SJCRH30 (cell line): Measurements from ENCODE around the gene LRRFIP2. TPM values are rescaled to one million over a fixed set of nuclear protein-coding genes. Genes with fewer than 3 reads are reported as not detected.
"Not testable (repeated sequence)": the region's sequence is repeated elsewhere in the genome, so short reads cannot be mapped to it uniquely, and the experiment has no call there.

ENCODE experiments used
- DNase-seq, 2 experiments: peaks; one replicate each; pipeline ENCODE4 v3.0.0-alpha.2; 2015 to 2020
- H3K27ac ChIP-seq: fragments of 250-450 bp; sonication (Bioruptor Pico); 2 replicates; pipeline ENCODE4 v1.5.1; 2020; ENCODE audit warnings: mild to moderate bottlenecking, moderate library complexity
- H3K27me3 ChIP-seq: fragments of 250-450 bp; sonication (Bioruptor Pico); 2 replicates; pipeline ENCODE4 v1.5.1; 2020; ENCODE audit warnings: mild to moderate bottlenecking, moderate library complexity
- H3K36me3 ChIP-seq: fragments of 250-450 bp; sonication (Bioruptor Pico); 2 replicates; pipeline ENCODE4 v1.5.1; 2020; ENCODE audit warnings: mild to moderate bottlenecking, moderate library complexity
- H3K4me1 ChIP-seq: fragments of 250-450 bp; sonication (Bioruptor Pico); 2 replicates; pipeline ENCODE4 v1.5.1; 2020; ENCODE audit warnings: mild to moderate bottlenecking, moderate library complexity
- H3K4me3 ChIP-seq: fragments of 250-450 bp; sonication (Bioruptor Pico); 2 replicates; pipeline ENCODE4 v1.5.1; 2020; ENCODE audit warnings: mild to moderate bottlenecking, moderate library complexity
- H3K9me3 ChIP-seq: fragments of 250-450 bp; sonication (Bioruptor Pico); replicated peaks from 2 replicates; pipeline ENCODE4 v1.5.1; 2020; ENCODE audit warnings: mild to moderate bottlenecking, moderate library complexity
- total RNA-seq: library from RNA; depleted of rRNA; stranded (reverse); fragments of >200 nt; shearing (Covaris generic); gene quantifications from 2 replicates; pipeline ENCODE4 v1.2.3, GENCODE V29; 2014

Gene LRRFIP2
- total RNA-seq, 1 experiment from 2014 or later: 34.5 TPM

GRCh38 chr3:37170513-37170912, 3.9 kb downstream of the LRRFIP2 start:
- no peaks in the 10 kb centered on the region for H3K9me3 ChIP-seq
- peaks cover 5% of the 10 kb centered on the region; the same call in 1 of the 2 replicates for H3K36me3 ChIP-seq
- no peaks in the 10 kb centered on the region for H3K27me3 ChIP-seq
- H3K27ac ChIP-seq: no peak overlapping the region
- no peak overlapping the region for H3K4me3 ChIP-seq
- no peaks in the 10 kb centered on the region for H3K4me1 ChIP-seq
- no peak for DNase-seq

GRCh38 chr3:37170060-37170459, 4.3 kb downstream of the LRRFIP2 start:
- Histone ChIP-seq H3K9me3 (no peaks in the 10 kb centered on the region), H3K4me3 (no peak overlapping the region), H3K4me1 (no peaks in the 10 kb centered on the region), H3K36me3 (peaks cover 5% of the 10 kb centered on the region; the same call in 1 of the 2 replicates), H3K27me3 (no peaks in the 10 kb centered on the region), H3K27ac (no peak overlapping the region)
- no peak for DNase-seq

- no peak overlapping the region for H3K4me3 ChIP-seq
- no peak overlapping the region for H3K27ac ChIP-seq
- no peak for DNase-seq
- H3K27me3 ChIP-seq: no peaks in the 10 kb centered on the region
- no peaks in the 10 kb centered on the region for H3K9me3 ChIP-seq
- peaks cover 5% of the 10 kb centered on the region; the same call in 1 of the 2 replicates for H3K36me3 ChIP-seq
- no peaks in the 10 kb centered on the region for H3K4me1 ChIP-seq
These were observed 5.5 kb downstream of the LRRFIP2 start for GRCh38 chr3:37168896-37169295.

- H3K36me3 ChIP-seq: no peaks in the 10 kb centered on the region
- H3K27me3 ChIP-seq: no peaks in the 10 kb centered on the region
- DNase-seq: peak; percentile 4 to 39
- no peaks in the 10 kb centered on the region for H3K9me3 ChIP-seq
- no peak overlapping the region for H3K27ac ChIP-seq
- peaks cover 3% of the 10 kb centered on the region; the same call in 1 of the 2 replicates for H3K4me1 ChIP-seq
- no peak overlapping the region for H3K4me3 ChIP-seq
These were observed 10.9 kb downstream of the LRRFIP2 start for GRCh38 chr3:37163262-37164015.

GRCh38 chr3:37162501-37163245, 11.7 kb downstream of the LRRFIP2 start:
- Histone ChIP-seq H3K4me1 (peaks cover 3% of the 10 kb centered on the region; the same call in 1 of the 2 replicates), H3K27me3 (no peaks in the 10 kb centered on the region), H3K4me3 (no peak overlapping the region), H3K9me3 (no peaks in the 10 kb centered on the region), H3K27ac (no peak overlapping the region), H3K36me3 (0 out of 2 replicates have a peak, but pooled peaks cover 2% of the 10 kb centered on the region)
- DNase-seq: no peak

GRCh38 chr3:37161351-37161750, 13.0 kb downstream of the LRRFIP2 start:
- no peak for DNase-seq
- H3K4me3 ChIP-seq: no peak overlapping the region
- no peaks in the 10 kb centered on the region for H3K9me3 ChIP-seq
- 0 out of 2 replicates have a peak, but pooled peaks cover 2% of the 10 kb centered on the region for H3K36me3 ChIP-seq
- H3K27ac ChIP-seq: no peak overlapping the region
- peaks cover 3% of the 10 kb centered on the region; the same call in 1 of the 2 replicates for H3K4me1 ChIP-seq
- H3K27me3 ChIP-seq: no peaks in the 10 kb centered on the region

- 0 out of 2 replicates have a peak, but pooled peaks cover 2% of the 10 kb centered on the region for H3K36me3 ChIP-seq
- no peak overlapping the region for H3K27ac ChIP-seq
- no peak overlapping the region for H3K4me3 ChIP-seq
- no peaks in the 10 kb centered on the region for H3K9me3 ChIP-seq
- no peaks in the 10 kb centered on the region for H3K27me3 ChIP-seq
- H3K4me1 ChIP-seq: no peaks in the 10 kb centered on the region
- DNase-seq: no peak
These were observed 18.6 kb downstream of the LRRFIP2 start for GRCh38 chr3:37155782-37156181.

- Histone ChIP-seq H3K9me3 (no peaks in the 10 kb centered on the region), H3K36me3 (0 out of 2 replicates have a peak, but pooled peaks cover 2% of the 10 kb centered on the region), H3K4me3 (no peak overlapping the region), H3K4me1 (no peaks in the 10 kb centered on the region), H3K27ac (no peak overlapping the region), H3K27me3 (no peaks in the 10 kb centered on the region)
- DNase-seq: no peak
These were observed 19.6 kb downstream of the LRRFIP2 start for GRCh38 chr3:37154668-37155314.

- Histone ChIP-seq H3K27ac (no peak overlapping the region), H3K4me1 (peaks cover 6% of the 10 kb centered on the region; the same call in 1 of the 2 replicates), H3K4me3 (no peak overlapping the region), H3K9me3 (no peaks in the 10 kb centered on the region), H3K27me3 (no peaks in the 10 kb centered on the region), H3K36me3 (peaks cover 3% of the 10 kb centered on the region)
- no peak for DNase-seq
These were observed 23.8 kb downstream of the LRRFIP2 start for GRCh38 chr3:37150621-37151020.

GRCh38 chr3:37149257-37149656, 25.1 kb downstream of the LRRFIP2 start:
- Histone ChIP-seq H3K9me3 (no peaks in the 10 kb centered on the region), H3K27ac (no peak overlapping the region), H3K4me1 (peaks cover 6% of the 10 kb centered on the region; the same call in 1 of the 2 replicates), H3K36me3 (peaks cover 3% of the 10 kb centered on the region), H3K27me3 (no peaks in the 10 kb centered on the region), H3K4me3 (no peak overlapping the region)
- DNase-seq: no peak

GRCh38 chr3:37148208-37148607, 26.2 kb downstream of the LRRFIP2 start:
- H3K4me3 ChIP-seq: no peak overlapping the region
- no peak overlapping the region for H3K27ac ChIP-seq
- DNase-seq: peak; percentile 2 to 47
- peaks cover 3% of the 10 kb centered on the region for H3K36me3 ChIP-seq
- H3K27me3 ChIP-seq: no peaks in the 10 kb centered on the region
- no peaks in the 10 kb centered on the region for H3K9me3 ChIP-seq
- H3K4me1 ChIP-seq: peaks cover 6% of the 10 kb centered on the region; the same call in 1 of the 2 replicates

GRCh38 chr3:37147666-37148065, 26.7 kb downstream of the LRRFIP2 start:
- no peak overlapping the region for H3K4me3 ChIP-seq
- no peaks in the 10 kb centered on the region for H3K9me3 ChIP-seq
- DNase-seq: no peak
- H3K27ac ChIP-seq: no peak overlapping the region
- no peaks in the 10 kb centered on the region for H3K27me3 ChIP-seq
- peaks cover 4% of the 10 kb centered on the region for H3K36me3 ChIP-seq
- H3K4me1 ChIP-seq: peaks cover 6% of the 10 kb centered on the region; the same call in 1 of the 2 replicates

- DNase-seq, H3K4me3 ChIP-seq, H3K27ac ChIP-seq, H3K4me1 ChIP-seq, H3K9me3 ChIP-seq, H3K27me3 ChIP-seq, H3K36me3 ChIP-seq: not testable (repeated sequence)
These were observed 27.5 kb downstream of the LRRFIP2 start for GRCh38 chr3:37146927-37147326.

- H3K36me3 ChIP-seq: peaks cover 8% of the 10 kb centered on the region
- no peak for DNase-seq
These were observed 28.8 kb downstream of the LRRFIP2 start for GRCh38 chr3:37145611-37146010.

GRCh38 chr3:37144806-37145205, 29.6 kb downstream of the LRRFIP2 start:
- Histone ChIP-seq H3K36me3 (peaks cover 8% of the 10 kb centered on the region), H3K27me3 (no peaks in the 10 kb centered on the region), H3K4me3 (no peak overlapping the region), H3K9me3 (no peaks in the 10 kb centered on the region), H3K27ac (no peak overlapping the region), H3K4me1 (peaks cover 6% of the 10 kb centered on the region; the same call in 1 of the 2 replicates)
- DNase-seq: no peak

More at GRCh38 chr3:37145611-37146010, 28.8 kb downstream of the LRRFIP2 start:
- no peak overlapping the region for H3K4me3 ChIP-seq
- H3K9me3 ChIP-seq: no peaks in the 10 kb centered on the region
- no peaks in the 10 kb centered on the region for H3K27me3 ChIP-seq
- peaks cover 6% of the 10 kb centered on the region; the same call in 1 of the 2 replicates for H3K4me1 ChIP-seq
- H3K27ac ChIP-seq: no peak overlapping the region
